H9 (cell line): Measurements from ENCODE around the gene KCNN3. TPM values are rescaled to one million over a fixed set of nuclear protein-coding genes. Genes with fewer than 3 reads are reported as not detected.

Experiments used
- DNase-seq: peaks from one replicate; pipeline ENCODE4 v3.0.0-alpha.2; 2017
- H2AFZ ChIP-seq: one replicate; pipeline ENCODE4 v1.6.1; 2013; ENCODE audit warnings: mild to moderate bottlenecking, low read length, control low read depth, moderate library complexity
- H2AK5ac ChIP-seq: 2 replicates; pipeline ENCODE4 v1.6.1; 2013; ENCODE audit warnings: low read length, control low read depth, mixed read lengths; ENCODE audit not compliant: insufficient read length
- H2BK120ac ChIP-seq: one replicate; pipeline ENCODE4 v1.6.1; 2013; ENCODE audit warnings: low read depth, mild to moderate bottlenecking, low read length, control low read depth, inconsistent platforms; ENCODE audit not compliant: poor library complexity, severe bottlenecking
- H2BK12ac ChIP-seq: 2 replicates; pipeline ENCODE4 v1.6.1; 2013; ENCODE audit warnings: low read length, control low read depth, mixed read lengths, low read depth; ENCODE audit not compliant: insufficient read length
- H2BK15ac ChIP-seq: 2 replicates; pipeline ENCODE4 v1.6.1; 2013; ENCODE audit warnings: low read depth, low read length, control low read depth
- H2BK20ac ChIP-seq: one replicate; pipeline ENCODE4 v1.6.1; 2013; ENCODE audit warnings: low read depth, mild to moderate bottlenecking, low read length, control low read depth, inconsistent platforms; ENCODE audit not compliant: poor library complexity, severe bottlenecking
- H2BK5ac ChIP-seq: 2 replicates; pipeline ENCODE4 v1.6.1; 2013; ENCODE audit warnings: low read length, control low read depth, mixed read lengths; ENCODE audit not compliant: insufficient read length
- H3K14ac ChIP-seq: 2 replicates; pipeline ENCODE4 v1.6.1; 2013; ENCODE audit warnings: low read length, control low read depth; ENCODE audit not compliant: insufficient read depth
- H3K18ac ChIP-seq: 2 replicates; pipeline ENCODE4 v1.6.1; 2013; ENCODE audit warnings: low read depth, mild to moderate bottlenecking, mixed read lengths, low read length, control low read depth; ENCODE audit not compliant: insufficient read length
- H3K23ac ChIP-seq: 2 replicates; pipeline ENCODE4 v1.6.1; 2013; ENCODE audit warnings: low read length, control low read depth, mixed read lengths, low read depth; ENCODE audit not compliant: insufficient read length
- H3K23me2 ChIP-seq: 2 replicates; pipeline ENCODE4 v1.6.1; 2013; ENCODE audit warnings: low read depth, mild to moderate bottlenecking, mixed read lengths, low read length, control low read depth; ENCODE audit not compliant: insufficient read length, poor library complexity, severe bottlenecking
- H3K27ac ChIP-seq: 2 replicates; pipeline ENCODE4 v1.5.1; 2013; ENCODE audit warnings: low read length, control low read depth, mixed read lengths, low read depth; ENCODE audit not compliant: insufficient read length
- H3K27me3 ChIP-seq: 2 replicates; pipeline ENCODE4 v1.6.1; 2013; ENCODE audit warnings: low read length, control low read depth, inconsistent platforms; ENCODE audit not compliant: insufficient read depth
- H3K4ac ChIP-seq: 2 replicates; pipeline ENCODE4 v1.6.1; 2013; ENCODE audit warnings: low read depth, mild to moderate bottlenecking, control low read depth, inconsistent platforms, low read length, moderate library complexity
- H3K4me1 ChIP-seq: 2 replicates; pipeline ENCODE4 v1.6.1; 2013; ENCODE audit warnings: low read length, control low read depth, inconsistent platforms; ENCODE audit not compliant: insufficient read depth
- H3K4me2 ChIP-seq: 2 replicates; pipeline ENCODE4 v1.6.1; 2013; ENCODE audit warnings: low read length, control low read depth, mixed read lengths; ENCODE audit not compliant: insufficient read length, insufficient read depth
- H3K56ac ChIP-seq: 2 replicates; pipeline ENCODE4 v1.6.1; 2013; ENCODE audit warnings: low read depth, mild to moderate bottlenecking, mixed read lengths, low read length, control low read depth; ENCODE audit not compliant: insufficient read length
- H3K79me1 ChIP-seq: 2 replicates; pipeline ENCODE4 v1.6.1; 2013; ENCODE audit warnings: low read depth, mild to moderate bottlenecking, moderate library complexity, low read length, control low read depth, inconsistent platforms; ENCODE audit not compliant: insufficient read depth, poor library complexity, severe bottlenecking
- H3K79me2 ChIP-seq: 2 replicates; pipeline ENCODE4 v1.6.1; 2013; ENCODE audit warnings: low read length, control low read depth, inconsistent platforms; ENCODE audit not compliant: insufficient read depth
- H3K9ac ChIP-seq: 2 replicates; pipeline ENCODE4 v1.6.1; 2013; ENCODE audit warnings: low read length, control low read depth, mixed read lengths; ENCODE audit not compliant: insufficient read length; ENCODE audit errors: extremely low read depth
- H3K9me3 ChIP-seq: one replicate; pipeline ENCODE4 v1.6.1; 2013; ENCODE audit warnings: low read depth, low read length, inconsistent platforms; ENCODE audit not compliant: control insufficient read depth
- H3T11ph ChIP-seq: one replicate; pipeline ENCODE4 v1.6.1; 2013; ENCODE audit warnings: mild to moderate bottlenecking, low read length, control low read depth, inconsistent platforms
- H4K20me1 ChIP-seq: one replicate; pipeline ENCODE4 v1.6.1; 2013; ENCODE audit not compliant: control insufficient read depth, insufficient read length, insufficient read depth
- H4K5ac ChIP-seq: 2 replicates; pipeline ENCODE4 v1.6.1; 2013; ENCODE audit warnings: low read depth, mild to moderate bottlenecking, mixed read lengths, low read length, control low read depth; ENCODE audit not compliant: insufficient read length
- H4K8ac ChIP-seq: replicated peaks from 2 replicates; pipeline ENCODE4 v1.6.1; 2013; ENCODE audit warnings: low read length, control low read depth, mixed read lengths, low read depth; ENCODE audit not compliant: insufficient read length
- H4K91ac ChIP-seq: 2 replicates; pipeline ENCODE4 v1.6.1; 2013; ENCODE audit warnings: low read depth, mild to moderate bottlenecking, moderate library complexity, mixed read lengths, low read length, control low read depth; ENCODE audit not compliant: insufficient read length
- H3K27ac Mint-ChIP-seq, 3 experiments: 2 replicates in 2 of 3; 3 replicates in 1 of 3; pipeline ENCODE4 v1.8.0; 2020 to 2021; ENCODE audit warnings: mixed read lengths in 3 of 3, mild to moderate bottlenecking in 1 of 3, moderate library complexity in 1 of 3
- H3K27me3 Mint-ChIP-seq: 2 replicates; pipeline ENCODE4 v1.8.0; 2021; ENCODE audit warnings: low read depth, mild to moderate bottlenecking, moderate library complexity, mixed read lengths
- H3K36me3 Mint-ChIP-seq, 3 experiments: 2 replicates in 2 of 3; 3 replicates in 1 of 3; pipeline ENCODE4 v1.8.0; 2020 to 2021; ENCODE audit warnings: low read depth in 3 of 3, mixed read lengths in 3 of 3; ENCODE audit not compliant: insufficient read depth in 1 of 3
- H3K4me1 Mint-ChIP-seq, 2 experiments: 2 replicates each; pipeline ENCODE4 v1.8.0; 2020; ENCODE audit warnings: mixed read lengths in 2 of 2
- H3K4me3 Mint-ChIP-seq, 2 experiments: 2 replicates in 1 of 2; 3 replicates in 1 of 2; pipeline ENCODE4 v1.8.0; 2020 to 2021; ENCODE audit warnings: mild to moderate bottlenecking in 2 of 2, mixed read lengths in 2 of 2, moderate library complexity in 1 of 2
- H3K9me3 Mint-ChIP-seq, 2 experiments: 2 replicates in 1 of 2; 3 replicates in 1 of 2; pipeline ENCODE4 v1.8.0; 2020; ENCODE audit warnings: mild to moderate bottlenecking in 2 of 2, mixed read lengths in 2 of 2, moderate library complexity in 1 of 2
- CTCF ChIP-seq: fragments of 200-600 bp; sonication (generic); conservative IDR thresholded peaks from 3 replicates; pipeline ENCODE4 v1.8.0; 2021; ENCODE audit warnings: antibody characterized with exemption, mild to moderate bottlenecking
- WGBS: extraction: QIAGEN DNeasy Blood & Tissue Kit; methylation state at CpG from one replicate; pipeline ENCODE4 v1.1.7; 2013; ENCODE audit warnings: missing lambda C conversion rate, low lambda C conversion rate, mixed read lengths; ENCODE audit not compliant: insufficient read length; ENCODE audit errors: extremely low coverage; 5-methylcytosine and 5-hydroxymethylcytosine counted together
- total RNA-seq: library from RNA; stranded (reverse); gene quantifications from 2 replicates; pipeline ENCODE4 v1.2.1, GENCODE V29; 2021

The KCNN3 gene
- total RNA-seq, 1 experiment from 2014 or later = 0.83 TPM

GRCh38 chr1:154845174-154845573 lies 24.9 kb downstream of the KCNN3 start:
- no peaks in the 10 kb centered on the region for H3K9me3 Mint-ChIP-seq
- no CpG with 5 or more reads among the region's 3 CpGs for WGBS
- Histone ChIP-seq H3K18ac (no peak overlapping the region), H3K9me3 (no peaks in the 10 kb centered on the region), H3K79me1 (no peaks in the 10 kb centered on the region), H3K4me1 (no peaks in the 10 kb centered on the region; the same call in 1 of the 2 replicates), H3T11ph (no peak overlapping the region), H4K8ac (no peak overlapping the region), H2BK15ac (no peak overlapping the region), H3K56ac (no peak overlapping the region), H3K79me2 (no peaks in the 10 kb centered on the region), H3K23me2 (no peaks in the 10 kb centered on the region), H4K91ac (no peak overlapping the region), H3K4ac (no peak overlapping the region), H3K4me2 (no peak overlapping the region), H3K14ac (no peak overlapping the region; the same call in 1 of the 2 replicates), H4K20me1 (no peaks in the 10 kb centered on the region), H3K27me3 (no peaks in the 10 kb centered on the region), H2AK5ac (no peak overlapping the region), H2BK20ac (no peak overlapping the region), H2BK5ac (no peak overlapping the region), H4K5ac (no peak overlapping the region), H3K9ac (no peak overlapping the region), H2BK120ac (no peak overlapping the region), H2BK12ac (no peak overlapping the region), H3K23ac (no peak overlapping the region), H2AFZ (no peak overlapping the region), H3K27ac (no peak overlapping the region)
- no peak overlapping the region for H3K4me3 Mint-ChIP-seq
- no peak overlapping the region for H3K27ac Mint-ChIP-seq
- H3K27me3 Mint-ChIP-seq = no peaks in the 10 kb centered on the region; the same call in 1 of the 2 replicates
- TF ChIP-seq CTCF = no peak
- DNase-seq = no peak
- peaks cover 21 to 41% of the 10 kb centered on the region in 2 experiments for H3K4me1 Mint-ChIP-seq
- H3K36me3 Mint-ChIP-seq = no peaks in the 10 kb centered on the region
